Activated T-cell treated with anti-CD3 and anti-CD28 coated beads for 24 hours (primary cell): ENCODE measurements around the gene ELMO3.
A peak's percentile ranks its signal among the peaks of the same experiment; 100 is the strongest.

ENCODE experiments used
- DNase-seq: peaks from one replicate; pipeline ENCODE4 v3.0.0-alpha.2; 2020; ENCODE audit warnings: low read depth

Gene ELMO3

DNA sequence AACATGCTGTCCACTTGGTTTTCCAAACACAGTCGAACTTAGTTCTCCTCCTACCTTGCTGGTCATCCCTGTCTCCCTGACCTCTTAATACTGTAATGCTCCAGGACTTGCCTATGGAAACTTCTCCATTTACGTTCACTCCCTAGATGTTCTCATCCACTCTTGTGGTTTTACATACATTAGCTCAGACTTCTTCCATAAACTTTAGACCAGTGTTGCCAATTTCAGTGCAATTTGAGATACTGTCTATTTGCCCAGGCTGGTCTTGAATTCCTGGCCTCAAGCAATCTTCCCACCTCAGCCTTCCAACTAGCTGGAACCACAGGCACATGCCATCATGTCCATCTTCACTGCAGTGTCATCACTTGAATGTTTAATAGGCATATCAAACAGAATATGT lies 16.6 kb upstream of the ELMO3 start:
- no peak for DNase-seq

DNA sequence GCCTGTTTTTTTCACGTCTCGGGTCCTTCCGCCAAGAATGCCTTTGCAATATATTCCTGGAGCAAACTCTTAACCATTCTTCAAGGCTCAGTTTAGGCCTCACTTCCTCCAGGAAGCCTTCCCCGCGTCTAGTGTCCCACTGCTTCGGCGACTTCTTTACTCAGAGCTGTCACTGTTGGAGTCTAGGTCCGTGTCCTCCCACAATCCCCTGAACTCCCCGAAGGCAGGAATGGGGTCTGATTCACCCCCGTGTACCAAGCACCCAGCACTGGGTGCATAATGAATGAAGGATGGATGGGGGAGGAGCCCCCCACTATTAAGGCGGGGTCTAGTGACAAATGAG lies 15.7 kb upstream of the ELMO3 start:
- no peak for DNase-seq

DNA sequence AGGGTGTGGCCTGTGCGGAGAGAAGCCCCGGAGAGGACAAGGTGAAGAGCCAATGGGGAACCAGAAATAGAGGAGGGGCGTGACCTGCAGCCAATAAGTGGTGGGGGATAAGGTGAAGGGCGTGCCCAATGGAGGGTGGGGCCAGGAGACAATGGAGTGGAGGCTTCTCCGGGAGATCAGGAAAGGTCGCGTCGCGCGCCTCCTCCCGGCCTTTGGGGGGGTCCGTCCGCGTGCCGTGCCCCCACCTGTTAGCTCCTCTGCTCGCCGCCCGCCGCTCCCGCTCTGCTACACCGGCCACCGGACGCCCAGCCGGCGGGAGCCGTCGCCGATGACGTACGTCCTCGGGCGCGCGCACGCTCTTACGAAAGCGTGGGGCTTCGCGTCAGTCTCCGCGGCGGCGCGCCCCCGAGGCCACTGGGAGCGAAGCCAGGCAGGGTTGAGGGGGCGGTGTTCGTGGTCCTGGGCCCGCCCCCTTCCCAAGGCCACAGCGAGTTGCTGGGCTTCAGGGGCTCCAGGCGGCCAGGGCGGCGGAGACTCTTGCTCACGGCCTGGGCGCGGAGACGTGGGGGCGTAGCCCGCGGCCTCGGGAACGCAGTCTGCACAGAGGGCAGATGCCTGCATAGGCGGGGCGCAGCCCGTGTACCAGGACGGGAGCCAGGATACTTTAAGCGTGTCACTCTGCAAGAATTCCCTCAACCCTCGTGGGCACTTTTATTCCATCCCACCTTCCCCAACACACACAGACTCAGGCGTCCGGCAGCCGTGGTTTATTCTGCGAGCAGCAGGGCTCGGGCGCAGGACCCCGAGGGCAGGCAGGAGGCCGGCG lies 15.1 kb upstream of the ELMO3 start, which contains the start of gene MATCAP1:
MATCAP1 (minus strand) TSS at position 337 of the 826 bp plus-strand sequence. CDS start 3,353 bp downstream, outside the sequence.
- peak; percentile 92 for DNase-seq

DNA sequence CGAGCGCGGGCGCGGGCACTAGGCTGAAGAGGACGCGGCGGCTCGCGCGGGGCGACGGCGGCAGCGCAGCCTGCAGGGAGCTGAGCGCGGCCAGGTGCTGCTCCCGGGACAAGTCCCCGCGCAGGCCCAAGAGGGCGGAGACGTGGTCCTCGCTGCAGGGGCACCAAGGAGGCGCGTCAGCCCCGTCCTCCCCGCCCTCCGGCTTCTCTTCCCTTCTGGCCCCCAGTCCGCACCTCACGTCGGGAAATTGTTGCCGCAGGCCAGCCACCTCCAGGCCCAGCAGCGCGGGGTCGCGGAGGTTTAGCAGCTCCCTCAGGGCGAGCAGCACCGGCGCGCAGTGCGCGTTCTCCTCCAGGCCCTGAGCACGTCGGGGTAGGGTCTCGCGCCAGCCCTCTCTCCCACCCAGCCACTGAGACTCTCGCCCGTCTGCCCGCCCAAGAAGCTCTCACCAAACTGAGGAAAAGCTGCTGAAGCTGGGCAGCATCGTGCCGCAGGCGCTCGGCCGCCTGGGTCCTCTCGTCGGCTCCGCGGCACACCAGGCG lies 14.4 kb upstream of the ELMO3 start:
- no peak for DNase-seq

DNA sequence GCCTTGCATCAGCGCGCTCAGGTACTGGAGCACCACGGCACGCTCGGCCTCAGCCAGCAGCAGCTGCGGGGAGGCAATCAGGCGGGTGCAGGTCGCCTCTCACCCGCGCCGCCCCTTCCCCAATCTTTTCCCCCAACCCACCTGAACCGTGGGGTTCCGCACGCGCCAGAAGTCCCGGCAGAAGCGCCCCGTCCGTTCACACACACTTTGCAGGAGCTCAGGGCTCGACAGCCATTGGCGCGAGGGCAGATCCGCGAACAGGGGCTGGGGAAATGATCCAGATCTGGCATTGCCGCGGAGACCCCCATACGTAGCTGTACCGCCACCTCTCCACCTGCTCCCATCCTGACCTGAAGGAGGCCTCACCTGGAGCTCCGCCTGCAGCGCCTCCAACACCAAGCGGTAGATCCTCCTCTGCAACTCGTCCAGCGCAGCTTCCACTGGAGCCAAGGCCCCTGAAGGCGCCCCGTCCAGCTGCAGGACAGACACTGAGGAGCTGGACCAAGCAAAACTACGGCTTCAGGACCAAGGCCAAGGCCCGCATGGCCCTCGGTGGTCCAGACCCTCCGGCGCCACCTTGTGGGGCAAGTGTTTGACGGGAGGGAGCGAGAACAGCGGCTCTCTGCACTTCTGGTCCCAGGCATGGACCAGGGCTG lies 13.8 kb upstream of the ELMO3 start:
- DNase-seq: peak; percentile 75

DNA sequence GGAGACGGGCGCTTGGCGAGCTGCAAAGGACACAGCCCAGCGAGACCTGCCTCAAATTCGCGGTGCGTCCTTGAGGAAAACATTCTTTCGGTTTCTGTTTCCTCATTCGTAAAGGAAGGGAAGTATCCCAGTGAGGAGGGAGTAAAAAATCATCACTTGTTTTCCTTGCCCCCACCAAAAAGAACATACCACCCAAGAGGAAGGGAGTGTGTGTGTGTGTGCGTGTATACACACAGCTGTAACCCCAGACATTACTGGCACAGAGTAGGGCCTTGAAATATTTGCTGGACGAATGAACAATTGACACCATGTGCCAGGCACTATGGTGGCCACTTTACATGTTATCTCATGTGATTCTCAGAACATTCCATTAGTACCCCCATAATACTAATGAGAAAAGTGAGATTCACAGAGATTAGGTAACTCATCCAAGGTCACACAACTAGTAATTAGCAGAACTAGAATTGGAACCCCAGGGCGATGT lies 13.2 kb upstream of the ELMO3 start:
- DNase-seq: no peak

DNA sequence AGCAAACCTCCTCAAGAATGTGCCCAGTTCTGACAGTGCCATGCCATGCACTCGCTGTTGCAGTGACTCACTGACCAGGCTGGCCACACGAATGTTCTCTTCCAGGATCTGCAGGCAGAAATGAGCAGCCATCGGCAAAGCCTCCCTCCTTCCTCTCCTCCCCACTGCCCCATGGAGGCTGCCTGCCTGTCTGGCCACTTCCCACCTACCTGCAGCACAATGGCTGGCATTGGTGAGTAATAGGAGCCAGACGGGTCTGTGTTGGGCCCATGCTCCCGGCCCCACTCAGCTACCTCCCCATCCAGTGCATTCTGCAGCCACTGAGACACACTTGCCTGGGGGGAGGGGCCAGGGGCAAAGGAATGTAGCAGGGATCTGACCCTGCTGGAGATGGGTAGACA lies 12.4 kb upstream of the ELMO3 start:
- DNase-seq: no peak

DNA sequence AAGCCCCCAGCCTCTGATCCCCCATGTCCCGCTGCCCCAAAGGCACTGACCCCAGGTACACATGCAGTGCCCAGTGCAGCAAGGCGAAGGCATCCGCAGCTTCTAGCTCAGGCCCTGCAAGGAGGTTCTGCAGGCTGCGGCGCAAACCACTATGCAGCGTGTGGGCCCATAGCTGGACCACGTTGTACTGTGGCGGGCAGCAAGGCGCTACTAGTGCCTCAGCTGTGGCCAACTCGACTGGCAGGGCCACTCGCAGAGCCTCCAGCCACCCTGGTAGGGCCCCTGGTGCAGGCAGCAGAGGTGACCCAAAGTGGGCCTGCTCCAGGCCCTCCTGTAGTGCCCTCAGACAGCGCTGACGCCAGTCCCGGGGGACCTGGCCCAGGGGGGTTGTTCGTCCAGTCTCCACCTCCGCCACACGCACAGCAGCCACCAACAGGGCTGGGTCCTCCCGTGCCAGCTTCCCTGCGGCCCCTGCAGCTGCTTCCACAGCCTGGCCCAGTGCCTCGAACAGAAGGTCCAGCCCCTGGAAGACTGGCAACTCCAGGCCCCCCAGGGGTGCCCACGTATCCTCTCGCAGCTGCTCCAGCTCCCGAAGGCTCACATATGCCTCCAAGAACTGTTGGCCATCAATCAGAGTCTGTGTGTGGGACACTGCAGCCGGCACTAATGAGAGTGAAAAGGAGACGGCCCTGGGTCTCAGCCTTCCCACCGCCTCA lies 11.6 kb upstream of the ELMO3 start:
- no peak for DNase-seq

DNA sequence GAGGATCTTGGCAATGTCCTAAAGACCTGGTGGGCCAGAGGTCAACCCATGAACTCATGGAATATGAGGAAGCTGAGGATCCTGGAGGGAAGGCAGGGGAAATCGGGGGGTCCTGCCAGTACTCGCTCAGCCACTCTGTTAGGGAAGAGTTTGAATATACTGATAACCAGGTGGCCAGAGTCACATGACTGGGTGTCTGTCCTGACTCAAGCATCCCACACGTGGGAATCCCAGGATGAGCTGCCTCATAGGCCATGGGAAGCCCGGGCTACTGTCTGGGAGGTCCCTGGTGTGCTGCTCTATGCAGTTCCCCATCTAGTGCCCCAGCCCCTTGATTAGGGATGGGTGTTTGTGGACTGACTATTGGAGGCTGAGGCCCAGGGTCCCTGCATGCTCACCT lies 10.6 kb upstream of the ELMO3 start:
- DNase-seq: no peak

DNA sequence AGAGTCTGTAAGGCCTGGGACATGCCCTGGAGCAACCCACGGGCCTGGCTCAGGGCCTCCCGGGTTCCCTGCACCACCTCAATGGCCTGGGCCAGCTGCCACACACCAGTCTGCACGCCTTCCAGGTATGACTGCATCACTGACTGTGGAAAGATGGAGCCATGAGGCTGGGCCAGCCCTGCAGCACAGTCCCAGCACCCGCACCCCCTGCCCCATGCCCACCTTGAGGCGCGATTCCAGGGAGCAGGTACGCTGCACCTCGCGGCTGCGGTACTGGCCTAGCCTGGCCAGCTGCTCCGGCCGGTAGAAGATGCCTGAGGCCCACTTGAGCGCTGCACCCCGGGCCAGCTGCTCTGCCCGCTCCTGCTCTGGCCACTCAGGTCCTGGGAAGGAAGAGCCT lies 10.1 kb upstream of the ELMO3 start:
- DNase-seq: no peak

DNA sequence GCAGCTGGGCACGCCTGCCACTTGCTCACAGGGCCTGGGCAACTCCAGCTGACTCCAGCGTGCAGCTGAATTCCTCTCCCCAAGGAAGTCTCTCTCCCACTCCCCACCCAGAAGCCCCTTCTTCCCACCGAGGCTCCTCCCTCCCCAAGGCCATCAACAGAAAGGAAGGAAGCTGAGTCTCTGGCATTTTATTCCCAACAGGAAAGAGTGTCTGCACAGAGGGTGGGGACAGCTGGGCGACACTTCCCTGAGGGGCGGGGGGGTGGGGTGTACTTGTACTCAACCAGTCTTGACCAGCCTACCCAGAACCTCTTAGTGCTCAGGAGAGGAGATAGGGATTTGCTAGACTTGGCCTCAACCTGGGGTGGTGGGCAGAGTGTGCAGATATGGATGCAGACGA lies 8.9 kb upstream of the ELMO3 start, which contains the start of gene EXOC3L1:
EXOC3L1 (minus strand) TSS at position 96 of the 400 bp plus-strand sequence. CDS start 460 bp downstream, outside the sequence.
- DNase-seq: no peak

DNA sequence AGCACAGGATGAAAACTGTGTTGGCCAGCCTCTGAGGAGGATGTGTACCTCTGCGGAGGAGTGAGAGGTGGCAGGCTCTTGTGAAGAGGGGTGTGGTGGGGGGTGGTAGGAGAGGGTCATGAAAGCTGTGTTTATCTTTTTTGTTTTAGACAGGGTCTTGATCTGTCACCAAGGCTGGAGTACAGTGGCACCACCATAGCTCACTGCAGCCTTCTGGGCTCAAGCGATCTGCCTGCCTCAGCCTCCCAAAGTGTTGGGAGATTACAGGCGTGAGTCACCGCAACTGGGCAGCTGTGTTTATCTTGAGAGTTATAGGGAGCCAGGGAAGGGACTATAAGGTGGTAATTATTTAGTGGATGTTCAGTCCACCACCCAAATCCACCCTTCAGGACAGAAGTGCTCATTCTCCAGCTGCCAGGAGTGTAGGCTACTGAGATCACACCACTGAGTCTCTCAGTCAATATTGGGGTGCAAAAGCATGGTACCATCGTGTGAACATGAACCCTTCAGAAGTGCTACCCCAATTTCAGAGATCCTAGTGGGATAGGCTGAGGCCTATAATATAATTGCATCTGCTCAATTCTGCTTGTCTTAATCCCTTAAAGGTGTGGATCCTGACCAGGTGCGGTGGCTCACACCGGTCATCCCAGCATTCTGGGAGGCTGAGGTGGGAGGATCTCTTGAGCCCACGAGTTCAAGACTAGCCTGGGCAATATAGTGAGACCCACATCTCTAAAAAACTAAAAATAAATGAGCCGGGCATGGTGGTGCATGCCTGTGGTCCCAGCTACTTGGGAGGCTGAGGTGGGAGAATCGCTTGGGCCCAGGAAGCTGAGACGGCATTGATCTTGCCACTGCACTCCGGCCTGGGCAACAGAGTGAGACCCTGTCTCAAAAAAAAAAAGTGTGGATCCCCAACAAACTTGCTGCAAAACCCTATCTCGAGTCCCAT lies 8.2 kb upstream of the ELMO3 start:
- no peak for DNase-seq

DNA sequence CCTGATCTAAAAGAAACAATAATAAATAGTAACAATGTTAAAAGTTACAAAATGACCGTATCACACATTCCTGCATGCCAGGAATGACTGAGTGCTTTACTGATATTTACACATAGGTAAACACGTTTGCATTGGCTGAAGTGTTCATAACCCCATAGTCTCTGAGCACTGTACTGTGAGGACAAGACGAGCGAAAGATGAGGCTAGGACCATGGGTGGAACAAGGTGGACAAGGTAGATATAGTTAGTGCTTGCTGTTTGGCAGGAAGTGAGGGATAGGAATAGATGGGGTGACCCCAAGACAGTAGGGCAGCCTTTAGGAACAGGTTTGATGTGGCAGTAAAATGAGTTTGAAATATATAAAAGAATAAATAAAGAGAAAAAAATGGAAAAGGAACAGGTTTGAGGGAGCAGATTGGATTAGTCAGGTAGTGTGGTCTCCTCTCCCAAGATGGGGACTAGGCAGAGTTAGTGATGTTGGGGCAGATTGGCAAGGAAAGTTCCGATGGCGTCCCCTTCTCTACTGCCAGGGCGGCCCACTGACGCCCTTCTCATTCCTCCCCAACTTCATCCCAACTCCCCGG lies 7.4 kb upstream of the ELMO3 start:
- no peak for DNase-seq

DNA sequence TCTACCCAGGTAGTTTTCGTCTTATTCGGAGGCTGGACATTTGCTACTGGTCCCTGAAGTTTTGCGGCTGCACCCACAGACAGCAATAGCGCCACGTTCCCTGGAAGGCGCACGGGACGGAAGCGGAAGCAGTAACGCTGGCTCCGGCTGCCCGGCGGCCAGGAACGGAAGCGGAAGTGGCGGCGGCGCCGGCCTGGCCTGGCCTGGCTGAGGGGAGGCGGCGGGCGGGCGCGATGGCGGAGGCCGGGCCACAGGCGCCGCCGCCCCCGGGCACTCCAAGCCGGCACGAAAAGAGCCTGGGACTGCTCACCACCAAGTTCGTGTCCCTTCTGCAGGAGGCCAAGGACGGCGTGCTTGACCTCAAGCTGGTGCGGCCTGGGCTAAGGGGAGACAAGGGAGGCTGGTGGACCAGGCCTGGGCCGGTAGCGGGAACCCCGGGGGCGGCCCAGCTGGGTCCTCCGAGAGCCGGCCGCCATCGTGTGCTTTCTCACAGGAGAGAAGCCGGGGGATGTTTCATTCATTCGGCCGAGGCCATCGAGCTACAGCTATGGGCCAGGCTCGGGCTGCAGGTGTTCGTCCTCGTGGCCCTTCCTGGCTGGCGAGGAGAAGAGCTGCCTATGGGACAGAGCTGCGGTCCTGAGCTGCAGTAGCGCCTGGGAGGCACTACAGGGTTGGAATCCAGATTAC lies 6.8 kb upstream of the ELMO3 start, which contains the start of gene E2F4:
E2F4 (plus strand) TSS at position 161 of the 687 bp plus-strand sequence; CDS start at position 234, 73 bp downstream.
- DNase-seq: peak; percentile 85

DNA sequence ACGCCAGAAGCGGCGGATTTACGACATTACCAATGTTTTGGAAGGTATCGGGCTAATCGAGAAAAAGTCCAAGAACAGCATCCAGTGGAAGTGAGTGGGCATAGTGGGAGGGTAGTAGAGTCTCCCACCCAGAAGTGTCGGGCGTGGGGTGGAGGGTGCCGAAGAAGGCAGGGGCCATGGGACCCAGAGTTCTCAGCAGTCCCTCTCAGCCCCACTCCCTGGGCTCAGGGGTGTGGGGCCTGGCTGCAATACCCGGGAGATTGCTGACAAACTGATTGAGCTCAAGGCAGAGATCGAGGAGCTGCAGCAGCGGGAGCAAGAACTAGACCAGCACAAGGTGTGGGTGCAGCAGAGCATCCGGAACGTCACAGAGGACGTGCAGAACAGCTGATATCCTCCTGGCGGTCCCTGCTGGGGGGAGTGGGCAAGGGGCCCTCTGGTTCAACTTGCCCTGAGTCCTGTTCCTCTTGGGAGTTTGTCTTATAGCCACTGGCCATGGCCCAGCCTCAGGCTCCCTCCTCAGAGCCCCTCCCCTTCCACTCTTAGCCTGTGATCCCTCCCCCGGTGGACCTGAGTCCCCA lies 6.1 kb upstream of the ELMO3 start:
- no peak for DNase-seq

DNA sequence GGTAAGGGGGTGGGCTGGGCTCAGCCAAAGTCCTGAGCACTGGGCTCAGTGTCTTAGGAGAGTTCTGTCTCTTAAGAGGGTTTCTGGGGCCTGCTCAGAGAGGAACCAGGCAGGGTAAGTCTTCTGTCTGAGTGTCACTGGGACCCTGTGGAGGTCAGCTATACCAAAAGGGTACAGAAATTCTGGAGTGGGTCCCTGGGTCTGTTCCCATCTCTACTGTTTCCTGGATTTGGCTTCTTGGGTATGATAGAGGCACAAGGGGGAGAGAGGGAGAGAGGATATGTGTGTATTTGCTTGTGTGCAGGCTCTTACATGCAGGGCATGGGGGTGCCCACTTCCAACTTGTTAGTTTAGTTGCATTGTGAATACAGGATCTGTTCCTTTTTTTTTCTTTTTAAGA lies 5.4 kb upstream of the ELMO3 start:
- no peak for DNase-seq

DNA sequence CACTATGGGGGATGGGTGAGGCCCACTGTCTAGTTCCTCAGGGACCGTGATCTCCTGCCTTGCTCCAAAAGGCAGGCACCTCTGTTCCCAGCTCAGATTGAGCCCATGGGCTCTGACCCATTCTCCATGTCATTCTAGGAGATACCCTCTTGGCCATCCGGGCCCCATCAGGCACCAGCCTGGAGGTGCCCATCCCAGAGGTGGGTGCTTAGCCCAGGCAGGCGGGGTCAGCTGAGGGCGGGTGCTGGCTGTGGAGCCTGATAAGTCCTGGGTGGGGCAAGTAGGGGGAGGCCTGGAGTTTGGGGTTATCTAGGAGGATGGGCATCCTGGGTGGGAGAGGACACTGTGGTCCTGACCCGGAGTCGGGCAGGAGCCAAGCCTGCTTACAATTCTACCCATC lies 4.7 kb upstream of the ELMO3 start:
- DNase-seq: no peak

DNA sequence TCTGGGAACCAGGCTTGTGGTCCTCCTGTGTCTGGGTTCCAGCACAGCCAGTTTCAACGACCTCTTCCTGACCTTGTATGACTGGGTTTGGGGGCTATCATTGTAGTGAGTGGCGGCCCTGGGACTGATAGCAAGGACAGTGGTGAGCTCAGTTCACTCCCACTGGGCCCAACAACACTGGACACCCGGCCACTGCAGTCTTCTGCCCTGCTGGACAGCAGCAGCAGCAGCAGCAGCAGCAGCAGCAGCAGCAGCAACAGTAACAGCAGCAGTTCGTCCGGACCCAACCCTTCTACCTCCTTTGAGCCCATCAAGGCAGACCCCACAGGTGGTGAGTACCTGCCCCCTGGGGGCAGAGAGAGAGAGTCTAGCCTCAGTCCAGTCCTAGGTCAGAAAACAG lies 3.3 kb upstream of the ELMO3 start:
- no peak for DNase-seq

DNA sequence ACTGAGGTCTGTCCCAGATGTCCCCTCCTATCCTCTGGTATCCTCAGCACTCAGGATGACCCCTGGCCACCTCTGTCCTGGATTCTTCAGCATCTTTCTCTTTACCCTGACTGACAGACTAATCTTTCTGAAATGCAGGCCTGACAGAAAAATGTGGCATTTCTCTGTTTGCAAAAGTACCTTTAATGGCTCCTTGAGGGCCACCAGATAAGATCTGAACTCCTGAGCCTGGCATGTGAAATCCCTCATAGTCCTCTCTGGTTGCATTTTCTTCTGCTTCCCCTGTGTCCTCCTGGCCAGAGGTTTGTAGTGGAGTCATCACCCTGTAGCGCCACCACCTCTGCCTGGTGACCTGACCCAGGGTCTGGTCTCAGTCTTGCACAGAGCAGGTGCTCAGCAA lies 2.0 kb upstream of the ELMO3 start:
- DNase-seq: no peak

DNA sequence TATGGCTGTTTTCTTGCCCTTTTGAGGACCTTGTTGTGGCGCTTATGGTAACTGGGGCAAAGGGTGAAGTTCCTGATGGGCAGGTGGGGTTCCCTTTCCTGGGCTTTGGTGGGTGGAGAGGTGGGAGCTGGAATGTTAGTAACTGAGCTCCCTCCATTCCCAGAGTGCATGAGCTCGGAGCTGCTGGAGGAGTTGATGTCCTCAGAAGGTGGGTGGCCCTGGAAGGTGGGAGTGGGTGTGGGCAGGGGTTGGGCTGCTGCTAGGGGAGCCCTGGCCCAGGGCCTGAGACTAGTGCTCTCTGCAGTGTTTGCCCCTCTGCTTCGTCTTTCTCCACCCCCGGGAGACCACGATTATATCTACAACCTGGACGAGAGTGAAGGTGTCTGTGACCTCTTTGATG lies 1.2 kb upstream of the ELMO3 start:
- no peak for DNase-seq
